Panc1 (cell line): ENCODE results near the gene MLH3.

Experiments used
- POLR2AphosphoS5 ChIP-seq: IDR thresholded peaks from 2 replicates; pipeline ENCODE4 v1.6.1; 2012; ENCODE audit warnings: mild to moderate bottlenecking, low read depth, low read length, moderate library complexity
- SIN3A ChIP-seq: IDR thresholded peaks from 2 replicates; pipeline ENCODE4 v1.6.1; 2012; ENCODE audit warnings: low read depth, mild to moderate bottlenecking, low read length, moderate library complexity, borderline replicate concordance; ENCODE audit not compliant: insufficient read depth
- TCF7L2 ChIP-seq: IDR thresholded peaks from 2 replicates; pipeline ENCODE4 v1.6.1; 2011; ENCODE audit warnings: mild to moderate bottlenecking, low read depth, low read length, inconsistent platforms
- TF ChIP-seq, protein P1 (sequence below): fragments of 450-650 bp; IDR thresholded peaks from 2 replicates; pipeline ENCODE4 v1.5.1; 2017; ENCODE audit warnings: mild to moderate bottlenecking
- TF ChIP-seq, protein P2 (sequence below), 2 experiments: IDR thresholded peaks; 2 replicates each; pipeline ENCODE4 v1.6.1; 2011 to 2012; ENCODE audit warnings: low read depth in 2 of 2, control low read depth in 1 of 2, low read length in 1 of 2, mild to moderate bottlenecking in 1 of 2, moderate library complexity in 1 of 2; ENCODE audit not compliant: insufficient read depth in 1 of 2

DNA sequence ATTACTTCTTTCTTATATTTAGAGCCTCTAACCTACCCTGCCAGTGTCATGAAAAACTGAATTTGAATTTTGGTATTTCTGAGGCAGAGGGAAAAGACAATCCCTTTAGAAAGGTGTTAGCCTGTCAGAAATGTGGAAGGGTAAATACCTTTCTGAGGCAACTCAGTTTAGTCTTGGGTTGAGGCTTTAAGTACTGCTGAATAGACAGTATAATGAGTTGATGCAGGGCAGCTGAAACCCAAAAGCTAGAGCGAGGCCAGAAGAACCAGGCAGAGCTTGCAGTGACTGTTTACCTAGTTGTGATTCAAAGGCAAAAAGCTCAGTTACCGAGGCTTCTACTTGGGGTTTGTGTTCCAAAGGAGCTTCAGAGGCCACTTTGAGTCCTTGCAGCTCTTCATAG, 36.9 kb upstream of the MLH3 start:
- TF ChIP-seq, protein P1, sequence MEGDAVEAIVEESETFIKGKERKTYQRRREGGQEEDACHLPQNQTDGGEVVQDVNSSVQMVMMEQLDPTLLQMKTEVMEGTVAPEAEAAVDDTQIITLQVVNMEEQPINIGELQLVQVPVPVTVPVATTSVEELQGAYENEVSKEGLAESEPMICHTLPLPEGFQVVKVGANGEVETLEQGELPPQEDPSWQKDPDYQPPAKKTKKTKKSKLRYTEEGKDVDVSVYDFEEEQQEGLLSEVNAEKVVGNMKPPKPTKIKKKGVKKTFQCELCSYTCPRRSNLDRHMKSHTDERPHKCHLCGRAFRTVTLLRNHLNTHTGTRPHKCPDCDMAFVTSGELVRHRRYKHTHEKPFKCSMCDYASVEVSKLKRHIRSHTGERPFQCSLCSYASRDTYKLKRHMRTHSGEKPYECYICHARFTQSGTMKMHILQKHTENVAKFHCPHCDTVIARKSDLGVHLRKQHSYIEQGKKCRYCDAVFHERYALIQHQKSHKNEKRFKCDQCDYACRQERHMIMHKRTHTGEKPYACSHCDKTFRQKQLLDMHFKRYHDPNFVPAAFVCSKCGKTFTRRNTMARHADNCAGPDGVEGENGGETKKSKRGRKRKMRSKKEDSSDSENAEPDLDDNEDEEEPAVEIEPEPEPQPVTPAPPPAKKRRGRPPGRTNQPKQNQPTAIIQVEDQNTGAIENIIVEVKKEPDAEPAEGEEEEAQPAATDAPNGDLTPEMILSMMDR = no peak
- TF ChIP-seq SIN3A = no peak
- no peak for TF ChIP-seq POLR2AphosphoS5
- TF ChIP-seq, protein P2, sequence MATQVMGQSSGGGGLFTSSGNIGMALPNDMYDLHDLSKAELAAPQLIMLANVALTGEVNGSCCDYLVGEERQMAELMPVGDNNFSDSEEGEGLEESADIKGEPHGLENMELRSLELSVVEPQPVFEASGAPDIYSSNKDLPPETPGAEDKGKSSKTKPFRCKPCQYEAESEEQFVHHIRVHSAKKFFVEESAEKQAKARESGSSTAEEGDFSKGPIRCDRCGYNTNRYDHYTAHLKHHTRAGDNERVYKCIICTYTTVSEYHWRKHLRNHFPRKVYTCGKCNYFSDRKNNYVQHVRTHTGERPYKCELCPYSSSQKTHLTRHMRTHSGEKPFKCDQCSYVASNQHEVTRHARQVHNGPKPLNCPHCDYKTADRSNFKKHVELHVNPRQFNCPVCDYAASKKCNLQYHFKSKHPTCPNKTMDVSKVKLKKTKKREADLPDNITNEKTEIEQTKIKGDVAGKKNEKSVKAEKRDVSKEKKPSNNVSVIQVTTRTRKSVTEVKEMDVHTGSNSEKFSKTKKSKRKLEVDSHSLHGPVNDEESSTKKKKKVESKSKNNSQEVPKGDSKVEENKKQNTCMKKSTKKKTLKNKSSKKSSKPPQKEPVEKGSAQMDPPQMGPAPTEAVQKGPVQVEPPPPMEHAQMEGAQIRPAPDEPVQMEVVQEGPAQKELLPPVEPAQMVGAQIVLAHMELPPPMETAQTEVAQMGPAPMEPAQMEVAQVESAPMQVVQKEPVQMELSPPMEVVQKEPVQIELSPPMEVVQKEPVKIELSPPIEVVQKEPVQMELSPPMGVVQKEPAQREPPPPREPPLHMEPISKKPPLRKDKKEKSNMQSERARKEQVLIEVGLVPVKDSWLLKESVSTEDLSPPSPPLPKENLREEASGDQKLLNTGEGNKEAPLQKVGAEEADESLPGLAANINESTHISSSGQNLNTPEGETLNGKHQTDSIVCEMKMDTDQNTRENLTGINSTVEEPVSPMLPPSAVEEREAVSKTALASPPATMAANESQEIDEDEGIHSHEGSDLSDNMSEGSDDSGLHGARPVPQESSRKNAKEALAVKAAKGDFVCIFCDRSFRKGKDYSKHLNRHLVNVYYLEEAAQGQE (IDR thresholded peaks at IDR 0.05; ENCODE audit: insufficient read depth in 1 of 2, low read depth in 2 of 2, low read length in 1 of 2) = no peak
- no peak for TF ChIP-seq TCF7L2
